ENCODE data around the gene UBL4A.

Gene UBL4A

GRCh38 chrX:154434394-154435168 is 51.8 kb downstream of the UBL4A start:
- H3K4me3 ChIP-seq (ENCODE audit: control insufficient read depth, low read depth, low read length): no peak overlapping the region
- no peak for DNase-seq (ENCODE audit: low read depth)
- TF ChIP-seq CTCF (IDR thresholded peaks at IDR 0.05; ENCODE audit: control insufficient read depth, insufficient read depth, low read depth, low read length, missing control alignments): no peak
